ENCODE results near the gene SPDYA. TPM values are rescaled to one million over a fixed set of nuclear protein-coding genes. Genes with fewer than 3 reads are reported as not detected.

SPDYA gene
- not detected for polyA plus RNA-seq (2013, experiment 1 of 2)
- not detected for polyA plus RNA-seq (2013, experiment 2 of 2)

DNA sequence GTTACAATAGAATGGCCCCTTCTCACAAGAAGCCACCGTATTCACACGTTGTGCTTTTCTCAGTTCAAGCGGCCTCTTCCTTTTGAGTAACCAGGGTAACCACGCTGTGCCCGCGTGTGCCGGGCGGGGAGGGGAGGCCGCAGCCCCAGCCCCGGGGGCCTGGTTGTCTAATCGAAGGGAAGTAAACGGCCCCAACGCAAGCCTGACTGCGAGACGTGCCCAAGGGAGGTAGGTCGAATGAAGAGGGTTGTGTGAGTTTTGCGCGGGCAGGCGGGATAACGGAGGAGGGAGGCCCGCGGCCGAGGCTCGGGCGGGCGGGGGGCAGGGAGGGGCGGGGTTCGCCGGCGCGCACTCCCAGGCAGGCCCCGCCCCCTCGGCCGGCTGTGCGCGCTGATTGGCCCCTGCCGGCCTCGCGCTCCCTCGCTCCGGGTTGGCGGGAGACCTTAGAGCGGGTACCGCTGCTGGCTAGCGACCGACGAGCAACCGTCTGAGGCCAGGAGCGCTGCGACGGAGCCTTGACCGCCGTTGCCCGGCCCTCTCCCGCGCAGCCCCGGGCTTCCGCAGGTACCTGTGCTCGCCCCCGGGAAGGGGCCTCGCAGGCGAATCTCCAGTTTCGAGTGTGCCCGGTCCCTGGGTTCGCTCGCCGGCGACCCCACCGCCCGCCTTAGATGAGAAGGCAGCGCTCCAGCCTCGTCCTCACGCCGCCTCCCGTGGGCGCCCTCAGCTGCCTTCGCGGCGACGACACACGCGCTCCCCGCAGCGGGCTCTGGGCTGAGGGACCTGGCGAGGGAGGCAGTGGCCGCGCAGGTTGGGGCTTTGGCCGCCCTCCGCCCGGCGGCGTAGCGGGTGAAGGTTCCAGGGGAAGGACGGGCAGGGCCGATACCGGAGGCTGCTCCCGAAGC is at the start of gene SPDYA:
Gene SPDYA (plus strand): TSS at position 451 of the 902 bp plus-strand sequence. CDS start 5,181 bp downstream, outside the sequence.
- H3K9ac ChIP-seq (ENCODE audit: low read depth, low read length), result 0 out of 2 replicates have a peak within 1 kb of the TSS, but pooled peaks have one; percentile 25
- no peak within 1 kb of the TSS for H3K27ac ChIP-seq (ENCODE audit: low read depth, low read length)
- peak within 1 kb of the TSS; percentile 57 for H3K4me3 ChIP-seq (ENCODE audit: low read length)

DNA sequence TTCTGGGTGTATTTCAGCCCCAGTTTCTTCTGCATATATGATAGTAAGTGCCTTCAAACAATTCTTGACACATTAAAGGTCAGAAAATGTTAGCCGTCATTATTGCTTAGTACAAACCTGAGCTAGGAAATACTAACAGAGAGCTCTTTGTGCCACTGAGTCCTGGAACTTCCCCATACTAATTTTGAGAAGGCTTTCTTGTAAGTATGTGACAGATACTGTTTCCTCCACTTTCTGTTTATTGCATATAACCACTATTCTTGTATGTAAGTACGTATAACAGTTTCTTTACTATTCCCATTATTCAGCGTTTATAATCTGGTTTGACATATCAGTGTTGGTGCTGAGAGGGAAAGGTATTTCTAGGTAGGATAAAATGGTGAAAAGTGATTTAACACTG is 49.2 kb upstream of the SPDYA start:
- H3K27me3 ChIP-seq (ENCODE audit: insufficient read depth, low read length), result no peaks in the 10 kb centered on the region
- WGBS, result 94% methylated on average over 2 of the region's 3 CpGs
- H3K27ac ChIP-seq (ENCODE audit: low read depth, low read length), result no peak overlapping the region
- no peaks in the 10 kb centered on the region for H3K9me3 ChIP-seq (ENCODE audit: insufficient read depth, low read depth, low read length)
- no peak overlapping the region for H3K4me3 ChIP-seq (ENCODE audit: low read length)
- peaks cover 7% of the 10 kb centered on the region for H3K4me1 ChIP-seq (ENCODE audit: insufficient read depth, low read length)
- no peak overlapping the region for H3K9ac ChIP-seq (ENCODE audit: low read depth, low read length)
- peaks cover 27% of the 10 kb centered on the region for H3K36me3 ChIP-seq (ENCODE audit: insufficient read depth, low read length)

More for the DNA sequence above, at the start of gene SPDYA:
- peaks cover 27% of the 10 kb centered on the region for H3K27me3 ChIP-seq (ENCODE audit: insufficient read depth, low read length)
- 17% methylated on average over 97 of the region's 97 CpGs for WGBS
- no peaks in the 10 kb centered on the region for H3K9me3 ChIP-seq (ENCODE audit: insufficient read depth, low read depth, low read length)
- no peaks in the 10 kb centered on the region; the same call in 1 of the 2 replicates for H3K4me1 ChIP-seq (ENCODE audit: insufficient read depth, low read length)
- H3K36me3 ChIP-seq (ENCODE audit: insufficient read depth, low read length), result no peaks in the 10 kb centered on the region

DNA sequence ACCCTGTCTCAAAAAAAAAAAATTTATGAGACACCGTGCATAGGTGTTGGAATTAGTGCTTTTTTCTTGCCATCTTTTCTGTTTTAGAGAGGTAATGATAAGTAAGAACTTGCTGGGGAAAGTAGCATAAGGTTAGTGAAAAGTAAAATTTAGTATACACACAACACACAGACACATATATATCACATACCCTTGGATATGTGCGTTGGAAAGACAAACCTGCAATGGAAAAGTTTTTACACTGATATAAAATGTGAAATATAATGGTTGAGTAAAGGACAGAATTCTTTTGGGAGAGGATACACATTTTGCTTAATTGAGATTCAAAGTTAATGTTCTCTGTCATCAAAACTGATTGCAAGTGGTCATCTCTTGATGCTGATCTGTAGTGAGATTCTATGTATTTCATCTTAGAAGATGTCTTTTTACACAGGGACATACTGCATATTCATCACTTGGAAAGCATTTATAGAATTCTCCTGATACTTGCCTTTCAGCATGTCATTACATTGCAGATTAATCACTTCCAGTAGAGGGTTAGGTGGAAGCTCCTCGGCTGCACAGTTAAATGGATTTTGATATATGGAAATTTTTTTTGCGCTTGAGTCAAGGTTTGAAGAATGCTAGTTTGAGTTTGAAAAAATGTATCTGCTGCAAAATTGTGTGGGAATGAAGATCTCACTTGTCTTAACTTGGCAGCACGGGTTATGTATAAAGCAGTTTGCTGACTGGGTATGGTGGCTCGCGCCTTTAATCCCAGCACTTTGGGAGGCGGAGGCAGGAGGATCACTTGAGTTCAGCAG is 45.5 kb upstream of the SPDYA start:
- Histone ChIP-seq H3K9ac (ENCODE audit: low read depth, low read length) (no peak overlapping the region), H3K4me1 (ENCODE audit: insufficient read depth, low read length) (no peaks in the 10 kb centered on the region), H3K36me3 (ENCODE audit: insufficient read depth, low read length) (peaks cover 12% of the 10 kb centered on the region), H3K4me3 (ENCODE audit: low read length) (no peak overlapping the region), H3K9me3 (ENCODE audit: insufficient read depth, low read depth, low read length) (no peaks in the 10 kb centered on the region), H3K27me3 (ENCODE audit: insufficient read depth, low read length) (no peaks in the 10 kb centered on the region), H3K27ac (ENCODE audit: low read depth, low read length) (no peak overlapping the region)
- WGBS, result 96% methylated on average over 8 of the region's 8 CpGs

DNA sequence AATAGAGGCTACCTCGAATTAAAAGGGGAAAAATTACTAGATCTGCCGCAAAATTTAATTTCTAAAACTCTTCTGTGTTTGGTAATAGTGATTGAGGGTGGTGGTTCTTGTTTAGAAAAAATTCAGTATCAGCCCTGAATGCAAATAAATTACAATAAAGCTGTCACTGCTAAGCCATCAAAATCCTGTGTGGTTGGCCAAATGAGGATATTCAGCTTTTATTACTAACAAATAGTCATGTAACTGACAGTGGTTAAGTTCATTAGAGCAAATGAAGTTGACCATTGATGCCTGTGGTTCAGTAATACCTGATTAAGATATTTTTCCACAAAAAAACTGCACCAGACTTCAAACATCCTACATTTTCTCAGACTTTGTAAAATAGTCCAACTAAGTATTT is 44.6 kb upstream of the SPDYA start:
- Histone ChIP-seq H3K4me1 (ENCODE audit: insufficient read depth, low read length) (no peaks in the 10 kb centered on the region), H3K27me3 (ENCODE audit: insufficient read depth, low read length) (no peaks in the 10 kb centered on the region), H3K4me3 (ENCODE audit: low read length) (no peak overlapping the region), H3K36me3 (ENCODE audit: insufficient read depth, low read length) (peaks cover 6% of the 10 kb centered on the region; the same call in 1 of the 2 replicates), H3K9ac (ENCODE audit: low read depth, low read length) (no peak overlapping the region), H3K9me3 (ENCODE audit: insufficient read depth, low read depth, low read length) (no peaks in the 10 kb centered on the region), H3K27ac (ENCODE audit: low read depth, low read length) (no peak overlapping the region)
- WGBS, result 98% methylated on average over 2 of the region's 2 CpGs

DNA sequence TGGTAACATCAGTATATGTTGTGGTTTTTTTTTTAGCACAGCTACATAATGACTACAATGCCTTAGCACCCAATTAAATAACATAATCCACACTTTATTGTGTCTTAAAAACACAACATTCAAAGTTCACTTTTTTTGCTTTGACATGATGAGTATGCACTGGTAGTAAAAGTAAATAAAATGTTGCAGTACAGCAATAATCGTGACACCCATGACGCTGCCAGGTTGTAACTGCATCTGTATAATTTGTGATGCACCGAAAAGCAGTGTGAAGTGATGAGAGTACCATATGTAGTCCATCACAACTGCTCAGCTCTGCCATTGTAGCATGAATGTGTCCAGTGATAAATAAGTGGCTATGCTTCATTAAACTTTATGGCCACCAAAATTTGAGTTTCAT is 43.3 kb upstream of the SPDYA start:
- H3K4me1 ChIP-seq (ENCODE audit: insufficient read depth, low read length), result no peaks in the 10 kb centered on the region
- no peaks in the 10 kb centered on the region for H3K27me3 ChIP-seq (ENCODE audit: insufficient read depth, low read length)
- no peak overlapping the region for H3K27ac ChIP-seq (ENCODE audit: low read depth, low read length)
- H3K36me3 ChIP-seq (ENCODE audit: insufficient read depth, low read length), result no peaks in the 10 kb centered on the region
- 95% methylated on average over 3 of the region's 3 CpGs for WGBS
- H3K9me3 ChIP-seq (ENCODE audit: insufficient read depth, low read depth, low read length), result no peaks in the 10 kb centered on the region
- H3K4me3 ChIP-seq (ENCODE audit: low read length), result no peak overlapping the region
- H3K9ac ChIP-seq (ENCODE audit: low read depth, low read length), result no peak overlapping the region

DNA sequence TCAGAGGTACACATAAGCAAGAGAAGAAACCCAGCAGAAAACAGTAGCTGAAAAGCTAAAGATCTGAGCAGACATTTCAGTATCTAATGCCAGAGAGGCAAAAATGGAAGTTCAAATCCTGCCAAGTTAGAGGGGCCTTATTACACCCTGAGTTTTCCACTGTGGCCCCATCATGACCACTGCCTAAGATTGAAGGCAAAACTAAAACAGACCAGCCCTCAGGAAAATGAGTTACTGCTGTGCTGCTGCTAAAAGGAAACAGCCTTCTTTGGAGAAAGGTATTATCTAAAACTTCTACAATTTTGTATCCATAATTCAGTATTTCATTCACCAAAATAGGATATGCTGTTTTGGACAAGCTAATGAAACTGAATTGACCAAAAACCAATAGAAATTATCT is 42.2 kb upstream of the SPDYA start:
- Histone ChIP-seq H3K27me3 (ENCODE audit: insufficient read depth, low read length) (no peaks in the 10 kb centered on the region), H3K4me3 (ENCODE audit: low read length) (no peak overlapping the region), H3K4me1 (ENCODE audit: insufficient read depth, low read length) (no peaks in the 10 kb centered on the region), H3K9me3 (ENCODE audit: insufficient read depth, low read depth, low read length) (no peaks in the 10 kb centered on the region), H3K27ac (ENCODE audit: low read depth, low read length) (no peak overlapping the region), H3K36me3 (ENCODE audit: insufficient read depth, low read length) (no peaks in the 10 kb centered on the region), H3K9ac (ENCODE audit: low read depth, low read length) (no peak overlapping the region)

DNA sequence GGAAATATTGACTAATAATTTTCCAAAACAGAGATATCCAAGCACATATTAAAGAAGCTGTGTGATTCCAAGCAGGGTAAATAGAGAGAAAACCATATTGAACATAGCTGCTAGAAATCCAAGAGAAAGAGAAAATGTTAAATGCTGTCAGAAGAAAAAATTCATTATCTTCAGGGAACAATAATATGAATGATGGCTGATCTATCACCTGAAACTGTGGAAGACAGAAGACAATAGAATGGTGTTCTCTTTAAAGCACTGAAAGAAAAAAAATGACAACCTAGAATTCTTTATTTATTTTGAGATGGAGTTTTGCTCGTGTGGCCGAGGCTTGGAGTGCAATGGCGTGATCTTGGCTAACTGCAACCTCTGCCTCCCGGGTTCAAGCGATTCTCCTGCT is 41.7 kb upstream of the SPDYA start:
- H3K9me3 ChIP-seq (ENCODE audit: insufficient read depth, low read depth, low read length), result no peaks in the 10 kb centered on the region
- H3K4me3 ChIP-seq (ENCODE audit: low read length), result no peak overlapping the region
- H3K27me3 ChIP-seq (ENCODE audit: insufficient read depth, low read length), result no peaks in the 10 kb centered on the region
- no peaks in the 10 kb centered on the region for H3K36me3 ChIP-seq (ENCODE audit: insufficient read depth, low read length)
- WGBS, result 93% methylated on average over 5 of the region's 5 CpGs
- no peaks in the 10 kb centered on the region for H3K4me1 ChIP-seq (ENCODE audit: insufficient read depth, low read length)
- no peak overlapping the region for H3K27ac ChIP-seq (ENCODE audit: low read depth, low read length)
- no peak overlapping the region for H3K9ac ChIP-seq (ENCODE audit: low read depth, low read length)

DNA sequence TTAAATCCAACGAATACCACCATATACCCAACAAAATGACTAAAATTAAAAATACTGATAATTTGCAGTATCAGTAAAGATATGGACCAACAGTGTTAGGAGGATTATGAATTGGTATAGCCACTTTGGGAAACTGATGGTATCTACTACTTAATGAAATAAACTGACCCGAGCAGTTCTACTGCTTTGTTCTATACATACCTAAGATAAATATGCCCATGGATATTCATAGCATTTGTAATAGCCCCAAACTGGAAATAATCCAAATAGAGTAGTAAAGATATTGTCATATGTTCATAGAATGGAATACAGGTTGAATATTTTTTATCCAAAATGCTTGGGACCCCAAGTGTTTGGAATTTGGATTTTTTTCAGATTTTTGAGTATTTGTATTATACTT is 38.3 kb upstream of the SPDYA start:
- peaks cover 10% of the 10 kb centered on the region for H3K36me3 ChIP-seq (ENCODE audit: insufficient read depth, low read length)
- WGBS, result no CpG with 5 or more reads among the region's 2 CpGs
- H3K9me3 ChIP-seq (ENCODE audit: insufficient read depth, low read depth, low read length), result no peaks in the 10 kb centered on the region
- no peak overlapping the region for H3K4me3 ChIP-seq (ENCODE audit: low read length)
- no peak overlapping the region for H3K9ac ChIP-seq (ENCODE audit: low read depth, low read length)
- no peak overlapping the region for H3K27ac ChIP-seq (ENCODE audit: low read depth, low read length)
- no peaks in the 10 kb centered on the region for H3K27me3 ChIP-seq (ENCODE audit: insufficient read depth, low read length)
- no peaks in the 10 kb centered on the region for H3K4me1 ChIP-seq (ENCODE audit: insufficient read depth, low read length)

DNA sequence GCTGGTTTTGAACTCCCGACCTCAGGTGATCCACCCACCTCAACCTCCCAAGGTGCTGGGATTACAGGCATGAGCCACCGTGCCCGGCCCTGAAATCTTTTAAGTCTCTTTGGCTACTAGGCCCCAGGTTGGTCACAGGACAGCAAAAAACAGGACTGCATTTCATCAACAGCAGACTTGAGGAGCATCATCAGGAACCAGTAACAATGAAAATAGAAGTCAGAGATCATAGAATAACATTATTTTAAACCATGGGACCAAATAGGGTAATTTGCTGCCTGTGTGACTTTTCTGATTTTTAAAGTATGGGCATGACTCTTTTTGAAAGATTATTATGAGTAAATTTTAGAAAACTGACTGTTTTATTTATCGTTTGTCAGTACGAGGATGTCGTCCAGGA is 34.2 kb upstream of the SPDYA start:
- Histone ChIP-seq H3K9ac (ENCODE audit: low read depth, low read length) (no peak overlapping the region), H3K4me1 (ENCODE audit: insufficient read depth, low read length) (no peaks in the 10 kb centered on the region), H3K9me3 (ENCODE audit: insufficient read depth, low read depth, low read length) (no peaks in the 10 kb centered on the region), H3K27me3 (ENCODE audit: insufficient read depth, low read length) (no peaks in the 10 kb centered on the region), H3K36me3 (ENCODE audit: insufficient read depth, low read length) (peaks cover 51% of the 10 kb centered on the region), H3K4me3 (ENCODE audit: low read length) (no peak overlapping the region), H3K27ac (ENCODE audit: low read depth, low read length) (no peak overlapping the region)
- 95% methylated on average over 6 of the region's 6 CpGs for WGBS

DNA sequence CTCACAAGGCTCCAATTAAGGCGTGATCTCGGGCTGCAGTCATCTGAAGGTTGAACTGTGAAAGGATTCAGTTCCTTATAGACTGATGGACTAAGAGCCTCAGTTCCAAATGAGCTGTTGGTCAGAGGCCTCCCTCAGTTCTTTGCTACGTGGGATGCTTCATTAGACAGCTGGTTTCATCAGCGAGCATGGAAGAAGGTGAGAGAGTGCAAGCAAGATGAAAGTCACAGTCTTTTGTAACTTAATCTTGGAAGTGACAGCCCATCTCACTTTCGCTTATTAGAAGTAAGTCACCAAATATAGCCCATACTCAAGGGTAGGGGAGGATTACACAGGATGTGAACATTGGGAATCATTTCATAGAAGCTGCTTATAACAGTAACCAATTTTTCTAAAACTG is 32.2 kb upstream of the SPDYA start:
- Histone ChIP-seq H3K9ac (ENCODE audit: low read depth, low read length) (no peak overlapping the region), H3K4me1 (ENCODE audit: insufficient read depth, low read length) (no peaks in the 10 kb centered on the region), H3K36me3 (ENCODE audit: insufficient read depth, low read length) (peaks cover 70% of the 10 kb centered on the region), H3K27me3 (ENCODE audit: insufficient read depth, low read length) (no peaks in the 10 kb centered on the region), H3K9me3 (ENCODE audit: insufficient read depth, low read depth, low read length) (no peaks in the 10 kb centered on the region), H3K4me3 (ENCODE audit: low read length) (no peak overlapping the region), H3K27ac (ENCODE audit: low read depth, low read length) (no peak overlapping the region)
- WGBS, result 95% methylated on average over 4 of the region's 5 CpGs

DNA sequence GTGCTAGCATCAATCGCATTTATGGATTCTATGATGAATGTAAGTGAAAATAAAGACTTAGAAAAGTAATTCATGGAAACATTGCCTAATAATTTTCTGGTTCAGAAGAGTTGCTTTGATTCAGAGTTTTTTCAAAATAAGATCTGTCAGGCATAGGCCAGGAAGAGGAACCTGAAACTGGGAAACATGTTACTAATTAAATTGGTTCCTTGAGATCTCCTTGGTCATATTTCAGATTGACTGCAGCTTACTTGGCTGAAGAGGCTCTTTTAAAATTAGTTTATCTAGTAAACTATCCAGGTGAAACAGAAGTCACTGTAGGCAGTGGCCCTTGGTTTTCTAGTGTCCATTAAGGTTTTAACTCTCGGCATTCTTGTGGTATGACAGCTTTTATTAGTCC is 31.6 kb upstream of the SPDYA start:
- peaks cover 76% of the 10 kb centered on the region for H3K36me3 ChIP-seq (ENCODE audit: insufficient read depth, low read length)
- no peak overlapping the region for H3K9ac ChIP-seq (ENCODE audit: low read depth, low read length)
- no peak overlapping the region for H3K27ac ChIP-seq (ENCODE audit: low read depth, low read length)
- H3K27me3 ChIP-seq (ENCODE audit: insufficient read depth, low read length), result no peaks in the 10 kb centered on the region
- WGBS, result 95% methylated on average over 2 of the region's 2 CpGs
- no peak overlapping the region for H3K4me3 ChIP-seq (ENCODE audit: low read length)
- no peaks in the 10 kb centered on the region for H3K9me3 ChIP-seq (ENCODE audit: insufficient read depth, low read depth, low read length)
- H3K4me1 ChIP-seq (ENCODE audit: insufficient read depth, low read length), result no peaks in the 10 kb centered on the region
